ENCODE data around the gene STK38L.

DNA sequence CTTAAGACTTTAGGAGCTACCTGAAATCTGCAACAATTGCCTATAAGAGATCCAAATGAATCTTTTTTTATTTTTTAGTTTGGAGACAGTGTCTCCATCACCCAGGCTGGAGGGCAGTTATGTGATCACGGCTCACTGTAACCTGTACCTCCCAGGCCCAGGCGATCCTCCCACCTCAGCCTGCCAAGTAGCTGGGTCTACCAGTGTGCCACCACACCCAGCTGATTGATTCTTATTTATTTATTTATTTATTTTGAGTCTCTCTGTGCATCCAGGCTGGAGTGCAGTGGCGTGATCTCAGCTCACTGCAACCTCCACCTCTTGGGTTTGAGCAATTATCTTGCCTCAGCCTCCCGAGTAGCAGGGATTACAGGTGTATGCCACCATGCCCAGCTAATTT, 26.1 kb downstream of the STK38L start:
- TF ChIP-seq POLR2AphosphoS5 (IDR thresholded peaks at IDR 0.05) (no peak), POLR2A (IDR thresholded peaks at IDR 0.05) (no peak)
- TF ChIP-seq, protein P1, sequence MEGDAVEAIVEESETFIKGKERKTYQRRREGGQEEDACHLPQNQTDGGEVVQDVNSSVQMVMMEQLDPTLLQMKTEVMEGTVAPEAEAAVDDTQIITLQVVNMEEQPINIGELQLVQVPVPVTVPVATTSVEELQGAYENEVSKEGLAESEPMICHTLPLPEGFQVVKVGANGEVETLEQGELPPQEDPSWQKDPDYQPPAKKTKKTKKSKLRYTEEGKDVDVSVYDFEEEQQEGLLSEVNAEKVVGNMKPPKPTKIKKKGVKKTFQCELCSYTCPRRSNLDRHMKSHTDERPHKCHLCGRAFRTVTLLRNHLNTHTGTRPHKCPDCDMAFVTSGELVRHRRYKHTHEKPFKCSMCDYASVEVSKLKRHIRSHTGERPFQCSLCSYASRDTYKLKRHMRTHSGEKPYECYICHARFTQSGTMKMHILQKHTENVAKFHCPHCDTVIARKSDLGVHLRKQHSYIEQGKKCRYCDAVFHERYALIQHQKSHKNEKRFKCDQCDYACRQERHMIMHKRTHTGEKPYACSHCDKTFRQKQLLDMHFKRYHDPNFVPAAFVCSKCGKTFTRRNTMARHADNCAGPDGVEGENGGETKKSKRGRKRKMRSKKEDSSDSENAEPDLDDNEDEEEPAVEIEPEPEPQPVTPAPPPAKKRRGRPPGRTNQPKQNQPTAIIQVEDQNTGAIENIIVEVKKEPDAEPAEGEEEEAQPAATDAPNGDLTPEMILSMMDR (IDR thresholded peaks at IDR 0.05), result no peak
